GM18505 (cell line): ENCODE results near the gene BMP3.
"Not testable (repeated sequence)": the region's sequence is repeated elsewhere in the genome, so short reads cannot be mapped to it uniquely, and the experiment has no call there.

ENCODE experiments used
- ATAC-seq: cut with Tn5 transposase; IDR thresholded peaks from one replicate; pipeline ENCODE4 v1.9.1; 2021; ENCODE audit not compliant: unreplicated experiment
- POLR2A ChIP-seq: IDR thresholded peaks from 4 replicates; pipeline ENCODE4 v1.6.1; 2011; ENCODE audit warnings: borderline replicate concordance; ENCODE audit not compliant: insufficient read depth, insufficient read length; ENCODE audit errors: extremely low read depth

The BMP3 gene, protein sequence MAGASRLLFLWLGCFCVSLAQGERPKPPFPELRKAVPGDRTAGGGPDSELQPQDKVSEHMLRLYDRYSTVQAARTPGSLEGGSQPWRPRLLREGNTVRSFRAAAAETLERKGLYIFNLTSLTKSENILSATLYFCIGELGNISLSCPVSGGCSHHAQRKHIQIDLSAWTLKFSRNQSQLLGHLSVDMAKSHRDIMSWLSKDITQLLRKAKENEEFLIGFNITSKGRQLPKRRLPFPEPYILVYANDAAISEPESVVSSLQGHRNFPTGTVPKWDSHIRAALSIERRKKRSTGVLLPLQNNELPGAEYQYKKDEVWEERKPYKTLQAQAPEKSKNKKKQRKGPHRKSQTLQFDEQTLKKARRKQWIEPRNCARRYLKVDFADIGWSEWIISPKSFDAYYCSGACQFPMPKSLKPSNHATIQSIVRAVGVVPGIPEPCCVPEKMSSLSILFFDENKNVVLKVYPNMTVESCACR

DNA sequence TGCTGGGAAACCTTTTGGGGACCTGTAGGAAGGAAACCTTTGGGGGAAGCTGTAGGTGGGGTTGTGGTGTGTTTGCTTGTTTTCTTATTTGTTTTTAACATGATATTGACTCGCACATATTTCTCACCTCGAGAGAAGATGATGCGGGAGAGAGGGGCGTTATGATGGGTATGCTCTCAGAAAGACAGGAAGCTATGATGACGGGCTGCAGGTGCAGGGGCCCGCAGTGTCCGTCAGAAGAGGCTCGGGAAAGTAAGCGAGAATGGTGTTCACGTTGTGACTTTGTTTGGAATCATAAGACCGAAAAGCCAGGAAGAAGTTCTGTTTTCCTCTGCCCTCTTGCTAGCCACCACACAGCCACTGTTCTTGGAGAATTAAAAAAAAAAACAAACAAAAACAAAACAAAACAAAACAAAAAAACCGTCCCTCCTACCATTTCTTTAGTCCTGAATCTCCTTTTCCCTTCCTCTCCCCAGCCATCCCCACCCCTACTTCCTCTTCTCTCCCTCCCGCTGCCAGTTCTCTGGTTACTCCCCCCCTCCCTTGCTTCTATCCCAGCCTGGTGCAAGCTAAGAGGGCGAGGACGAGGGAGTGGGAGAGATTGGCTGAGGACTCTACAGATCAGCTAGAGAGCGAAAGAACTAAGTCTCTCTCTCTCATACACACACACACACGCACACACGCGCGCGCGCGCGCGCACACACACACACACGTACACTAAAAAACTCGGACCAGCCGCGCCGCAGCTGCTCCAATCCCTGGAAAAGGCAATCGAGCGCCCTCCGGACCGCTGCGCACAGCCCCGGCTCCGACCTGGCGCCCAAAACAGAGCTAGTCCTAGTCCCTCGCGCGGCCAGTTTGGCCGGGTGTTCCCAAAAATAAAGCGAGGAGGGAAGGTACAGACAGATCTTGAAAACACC, at the start of gene BMP3:
TSS of gene BMP3 (plus strand) at position 648 of the 920 bp plus-strand sequence. CDS start 577 bp downstream, outside the sequence.
- no peak for TF ChIP-seq POLR2A
- ATAC-seq: peak; percentile 48

DNA sequence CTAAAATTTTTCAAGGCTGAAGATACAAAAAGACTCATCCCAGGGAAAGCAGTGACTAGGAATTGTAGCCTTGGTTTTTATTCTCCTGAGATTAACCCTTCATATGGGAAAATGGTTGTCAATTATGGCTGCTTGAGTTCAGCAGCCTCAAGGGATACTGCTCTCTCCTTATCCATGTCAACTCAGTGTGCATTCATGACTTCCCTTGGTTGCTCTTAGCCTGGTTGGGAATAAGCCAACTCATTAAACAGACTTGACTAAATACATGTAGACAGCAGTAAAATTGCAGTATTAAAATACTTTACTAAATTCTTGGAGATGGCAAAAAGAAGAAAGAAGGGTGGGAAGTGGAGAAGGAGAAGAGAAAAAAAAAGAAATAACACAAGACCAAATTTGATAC, 44.5 kb upstream of the BMP3 start:
- no peak for TF ChIP-seq POLR2A
- ATAC-seq: no peak

DNA sequence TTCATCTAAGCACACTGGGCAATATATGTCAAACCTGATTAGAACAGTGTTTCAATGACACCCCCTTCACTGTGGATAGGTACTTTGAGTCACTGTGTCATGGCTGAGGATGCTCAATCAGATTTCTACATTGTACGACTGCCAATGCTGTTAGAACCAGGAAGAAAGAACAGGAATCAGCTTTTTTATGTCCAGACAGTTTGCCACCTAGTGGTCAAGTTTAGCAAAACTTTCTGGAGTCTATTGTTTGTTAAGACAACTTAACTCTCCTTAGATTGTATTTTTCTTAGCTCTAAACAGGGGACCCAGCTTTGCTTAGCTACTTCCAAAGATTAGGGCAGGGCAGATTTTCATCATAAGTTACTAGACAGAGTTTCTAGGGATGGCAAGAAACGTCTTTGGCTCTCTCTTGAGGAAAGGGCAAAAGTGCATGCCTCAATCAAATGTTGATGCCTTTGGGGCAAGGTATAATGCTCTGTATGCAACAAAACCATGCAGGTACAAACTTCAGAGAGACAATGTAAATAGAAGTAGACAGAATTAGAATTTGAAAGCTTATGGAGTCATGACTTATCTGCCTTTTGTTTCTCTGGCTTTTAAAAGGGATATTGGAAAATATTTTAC, 40.5 kb upstream of the BMP3 start:
- no peak for TF ChIP-seq POLR2A
- no peak for ATAC-seq

DNA sequence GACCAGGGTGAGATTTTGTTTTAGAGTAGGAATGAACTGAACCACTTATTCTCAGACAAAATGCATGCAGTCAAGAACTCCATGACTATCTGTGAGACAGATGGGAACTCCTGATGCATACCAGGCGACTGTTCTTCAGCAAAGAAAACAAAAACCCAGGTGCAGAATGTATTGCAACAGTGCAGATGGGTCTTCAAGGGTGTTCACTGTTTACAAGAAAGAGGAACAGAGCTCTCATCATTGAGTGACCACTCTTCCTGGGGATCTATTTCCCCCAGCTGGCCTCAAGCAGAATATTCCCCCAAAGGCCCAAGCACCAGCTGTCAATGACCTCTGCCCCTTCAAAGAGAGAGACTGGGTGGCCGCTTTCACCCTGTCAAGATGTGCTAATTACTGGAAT, 39.7 kb upstream of the BMP3 start:
- no peak for ATAC-seq
- no peak for TF ChIP-seq POLR2A

DNA sequence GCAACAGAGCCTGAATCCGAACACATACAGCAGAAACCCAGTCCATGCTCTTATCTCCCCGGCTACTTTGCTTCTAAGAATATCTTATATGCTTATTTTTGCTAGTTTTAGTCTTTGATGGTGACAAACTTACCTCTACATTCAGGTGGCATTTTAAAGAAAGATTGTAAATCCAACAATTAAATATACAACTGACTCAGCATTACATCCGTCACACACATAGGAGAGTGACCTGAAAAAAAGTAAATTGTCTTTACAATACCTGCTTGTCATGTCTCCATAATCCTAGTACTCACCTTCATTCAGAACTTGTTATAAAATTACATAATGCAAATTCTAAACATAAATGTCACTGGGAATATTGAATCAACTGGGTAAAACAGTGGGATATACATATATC, 30.6 kb upstream of the BMP3 start:
- no peak for ATAC-seq
- TF ChIP-seq POLR2A: no peak

DNA sequence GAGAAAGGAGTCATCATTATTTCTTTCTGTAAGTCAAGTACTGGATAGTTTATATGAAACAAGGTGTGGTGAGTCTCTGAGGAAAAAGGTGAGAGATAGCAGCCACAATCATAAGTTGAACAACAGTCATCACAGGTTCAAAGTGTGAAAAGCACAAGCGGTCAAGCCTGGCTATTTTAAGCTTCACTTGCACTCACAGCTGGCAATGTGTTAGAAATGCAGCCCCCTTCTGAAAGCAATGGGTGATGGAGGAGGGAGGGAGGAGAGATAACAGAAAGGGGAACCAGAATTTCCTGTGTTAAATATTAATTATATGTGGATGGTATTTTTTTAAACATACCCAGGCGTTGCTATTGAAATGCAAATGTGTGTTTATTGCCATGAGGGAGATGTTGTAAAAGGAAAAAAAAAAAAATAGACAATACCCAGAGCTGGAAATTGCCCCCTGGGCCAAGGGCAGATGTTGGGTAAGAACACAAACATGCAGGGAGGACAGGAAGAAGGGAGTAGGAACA, 26.9 kb upstream of the BMP3 start:
- ATAC-seq: peak; percentile 98
- TF ChIP-seq POLR2A: no peak

DNA sequence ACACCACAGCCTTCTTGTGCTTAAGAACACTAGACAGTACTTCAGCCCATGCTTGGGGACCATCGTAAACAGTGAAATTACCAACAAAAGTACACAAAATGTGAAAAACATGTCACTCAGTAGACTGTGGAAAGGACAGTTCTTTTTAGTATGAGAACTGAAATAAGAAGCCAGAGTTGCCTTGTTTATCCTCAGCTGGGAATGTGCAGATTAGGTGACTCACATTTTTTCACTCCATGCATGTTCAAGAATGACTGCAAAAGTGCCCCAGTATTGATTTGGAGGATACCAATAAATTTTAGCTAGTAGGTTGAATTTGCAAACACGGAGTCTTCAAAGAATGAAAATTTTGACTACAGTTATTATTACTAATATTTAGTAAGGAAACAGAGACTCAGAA, 23.1 kb upstream of the BMP3 start:
- ATAC-seq: no peak
- no peak for TF ChIP-seq POLR2A

DNA sequence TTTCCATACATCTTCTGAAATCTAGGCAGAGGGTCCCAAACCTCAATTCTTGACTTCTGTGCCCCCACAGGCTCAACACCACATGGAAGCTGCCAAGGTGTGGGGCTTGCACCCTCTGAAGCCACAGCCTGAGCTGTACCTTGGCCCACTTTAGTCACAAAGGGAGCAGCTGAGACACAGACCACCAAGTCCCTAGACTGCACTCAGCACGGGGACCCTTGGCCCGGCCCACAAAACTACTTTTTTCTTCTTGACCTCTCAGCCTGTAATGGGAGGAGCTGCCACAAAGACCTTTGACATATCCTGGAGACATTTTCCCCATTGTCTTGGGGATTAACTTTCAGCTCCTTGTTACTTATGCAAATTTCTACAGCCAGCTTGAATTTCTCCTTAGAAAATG, 13.9 kb upstream of the BMP3 start:
- not testable (repeated sequence) for ATAC-seq

DNA sequence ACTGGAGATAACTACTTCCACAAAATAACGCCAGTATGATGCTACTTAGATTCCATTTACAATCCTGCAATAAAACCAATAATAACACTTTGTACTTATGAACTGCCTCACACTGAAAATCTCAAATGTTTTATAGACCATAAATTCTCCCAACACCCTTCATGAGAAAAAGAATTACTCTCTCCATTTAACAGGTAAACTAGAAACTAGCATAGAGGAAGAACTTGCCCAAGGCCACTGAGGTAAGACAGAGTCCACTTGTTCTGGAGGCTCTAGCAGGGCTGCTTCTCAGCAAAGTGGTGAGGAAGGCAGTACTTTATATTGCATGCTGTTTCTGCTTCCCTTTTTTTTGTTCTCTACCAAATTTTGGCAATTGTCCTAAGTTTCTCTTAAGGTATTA, 11.5 kb upstream of the BMP3 start:
- ATAC-seq: no peak
- no peak for TF ChIP-seq POLR2A

DNA sequence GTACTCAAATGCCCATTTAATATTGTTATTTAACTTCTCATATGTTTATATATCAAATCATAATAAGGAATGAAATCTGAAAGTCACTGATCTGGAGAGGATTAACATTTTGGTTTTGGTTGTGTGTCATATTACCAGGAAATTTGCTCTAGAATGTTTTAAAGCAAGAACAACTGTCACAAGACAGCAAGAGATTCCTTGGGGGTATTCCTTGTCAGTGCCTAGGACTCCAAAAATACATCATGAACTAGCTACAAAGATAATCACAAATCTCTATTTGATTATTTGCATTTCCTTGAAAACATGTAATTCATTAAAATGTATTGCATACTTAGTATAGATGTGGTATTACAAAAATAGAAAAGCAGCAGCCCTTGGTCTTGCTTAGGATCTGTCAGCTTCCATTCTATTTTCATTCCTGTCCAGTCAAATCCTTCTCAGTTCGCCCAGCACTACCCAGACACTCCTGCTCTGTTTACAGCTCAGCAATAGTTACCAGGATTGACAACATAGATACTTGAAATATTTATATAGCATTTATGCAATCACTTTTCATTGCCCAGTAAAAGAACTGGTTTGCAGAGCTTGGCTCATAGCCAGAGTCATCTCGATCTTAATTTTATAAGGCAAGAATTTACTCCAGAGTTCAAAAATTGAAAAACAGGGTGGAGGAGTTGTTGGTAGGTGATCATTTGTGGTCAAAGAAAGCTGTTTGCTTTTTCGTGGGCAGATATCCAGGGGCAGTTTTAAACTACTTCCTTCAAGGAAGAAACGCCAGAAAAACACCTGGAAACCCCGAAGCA, 9.2 kb upstream of the BMP3 start:
- no peak for ATAC-seq

DNA sequence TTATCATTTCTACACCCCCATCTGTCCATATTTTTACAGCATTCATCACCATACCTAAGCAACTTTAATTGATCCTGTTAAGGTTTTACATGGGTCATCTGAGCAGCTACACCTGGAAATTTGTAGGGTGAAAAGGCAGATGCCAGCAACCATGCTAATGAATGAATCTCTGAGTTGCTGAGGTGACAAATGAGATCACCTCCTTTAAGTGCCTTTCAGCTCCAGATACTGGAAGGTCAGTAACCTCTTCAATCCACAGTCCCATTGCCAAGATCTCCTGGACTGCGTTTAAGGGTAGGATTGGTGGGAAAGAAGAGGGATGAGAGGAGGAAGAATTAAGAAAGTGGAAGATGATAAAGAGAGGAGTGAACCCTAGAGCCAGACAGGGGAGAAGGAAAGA, 8.5 kb upstream of the BMP3 start:
- TF ChIP-seq POLR2A: no peak
- ATAC-seq: no peak

More for the DNA sequence above, 9.2 kb upstream of the BMP3 start:
- no peak for TF ChIP-seq POLR2A

DNA sequence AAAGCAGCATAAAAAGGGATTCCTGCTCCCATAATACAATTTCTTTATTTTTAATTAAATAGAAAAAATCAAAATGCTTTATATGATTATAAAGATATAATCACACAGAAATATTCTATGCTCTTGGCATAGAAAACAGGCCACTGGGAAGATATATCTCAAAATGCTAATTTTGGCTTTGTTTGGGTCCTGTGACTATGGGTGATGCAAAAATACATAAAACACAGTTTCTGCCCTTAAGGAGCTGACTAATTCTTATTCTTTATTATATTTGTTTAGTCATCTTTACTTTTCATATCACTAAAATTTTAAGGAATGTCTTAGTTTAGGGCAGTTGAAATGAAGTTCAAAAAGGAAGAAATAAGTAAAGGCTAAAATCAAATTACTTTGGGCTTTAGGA, 7.0 kb upstream of the BMP3 start:
- no peak for ATAC-seq
- no peak for TF ChIP-seq POLR2A
